ENCODE results near the gene HSPA12A. TPM values are rescaled to one million over a fixed set of nuclear protein-coding genes. Genes with fewer than 3 reads are reported as not detected.

The HSPA12A gene
- total and polyA plus RNA-seq, 2 of the 13 experiments (the other 11 are each of a cell fraction or from before 2014, with no cell fraction given): 6.4 to 13.6 TPM

DNA sequence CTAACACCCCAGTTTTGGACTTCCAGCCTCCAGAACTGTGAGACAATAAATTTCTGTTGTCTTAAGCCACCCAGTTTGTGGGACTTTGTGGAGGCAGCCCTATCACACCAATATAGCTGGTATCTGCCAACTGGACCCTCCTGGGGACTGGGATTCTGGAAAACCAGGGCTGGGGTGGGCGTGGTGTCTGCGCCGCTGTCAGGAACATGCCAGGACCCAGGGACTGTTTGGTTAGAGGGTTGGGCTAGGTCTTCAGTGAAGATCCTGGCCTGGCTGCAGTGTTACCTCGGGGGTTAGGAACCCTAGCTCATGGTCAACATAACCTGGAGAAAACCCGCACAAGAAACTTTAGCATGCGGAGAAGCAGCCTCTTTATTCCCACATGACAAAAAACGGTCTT lies 79.0 kb downstream of the HSPA12A start:
- POLR2A ChIA-PET: no interaction called here
- Histone ChIP-seq H2AFZ (ENCODE audit: low read length) (no peak overlapping the region), H3K27me3 (ENCODE audit: control insufficient read depth in 1 of 2, insufficient read depth in 2 of 2, low read length in 2 of 2) (peaks cover 1 to 2% of the 10 kb centered on the region in 2 experiments; a peak in 1 of 5 replicates), H3K4me2 (ENCODE audit: low read depth, low read length) (no peak overlapping the region), H3K4me1 (ENCODE audit: insufficient read depth, low read length) (peaks cover 51% of the 10 kb centered on the region), H3K36me3 (replicated peaks in 1 of 2; ENCODE audit: control insufficient read depth in 1 of 2, insufficient read depth in 2 of 2, low read length in 2 of 2) (no peaks in the 10 kb centered on the region), H3K9me3 (ENCODE audit: low read length) (peaks cover 5% of the 10 kb centered on the region; the same call in 1 of the 2 replicates), H3K79me2 (ENCODE audit: insufficient read depth, low read length) (no peaks in the 10 kb centered on the region), H3K27ac (ENCODE audit: extremely low read length, insufficient read depth, low read length) (peak overlapping the region; percentile 26), H4K20me1 (ENCODE audit: insufficient read depth, low read length) (no peaks in the 10 kb centered on the region), H3K4me3 (replicated peaks in 1 of 3; ENCODE audit: insufficient read depth in 1 of 3, low read depth in 2 of 3, low read length in 3 of 3) (no peak overlapping the region), H3K9ac (ENCODE audit: insufficient read depth, low read depth, low read length) (no peak overlapping the region)
- no TSS peak for BruUV-seq (replicated peaks)
- TF ChIP-seq MXI1 (IDR thresholded peaks at IDR 0.05; ENCODE audit: borderline replicate concordance, low read depth, low read length): no peak
- TF ChIP-seq CBFB (CRISPR knock-in tag; IDR thresholded peaks at IDR 0.05): no peak
- no peak for TF ChIP-seq ZNF7 (CRISPR knock-in tag; IDR thresholded peaks at IDR 0.05)
- TF ChIP-seq JUNB (CRISPR knock-in tag; IDR thresholded peaks at IDR 0.05; ENCODE audit: borderline replicate concordance): no peak
- TF ChIP-seq MEIS2 (CRISPR knock-in tag; IDR thresholded peaks at IDR 0.05): no peak
- TF ChIP-seq ZNF335 (CRISPR knock-in tag; IDR thresholded peaks at IDR 0.05): no peak
- TF ChIP-seq, protein P1, sequence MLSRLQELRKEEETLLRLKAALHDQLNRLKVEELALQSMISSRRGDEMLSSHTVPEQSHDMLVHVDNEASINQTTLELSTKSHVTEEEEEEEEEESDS (CRISPR knock-in tag; IDR thresholded peaks at IDR 0.05; ENCODE audit: borderline replicate concordance): no peak
- TF ChIP-seq, protein P2, sequence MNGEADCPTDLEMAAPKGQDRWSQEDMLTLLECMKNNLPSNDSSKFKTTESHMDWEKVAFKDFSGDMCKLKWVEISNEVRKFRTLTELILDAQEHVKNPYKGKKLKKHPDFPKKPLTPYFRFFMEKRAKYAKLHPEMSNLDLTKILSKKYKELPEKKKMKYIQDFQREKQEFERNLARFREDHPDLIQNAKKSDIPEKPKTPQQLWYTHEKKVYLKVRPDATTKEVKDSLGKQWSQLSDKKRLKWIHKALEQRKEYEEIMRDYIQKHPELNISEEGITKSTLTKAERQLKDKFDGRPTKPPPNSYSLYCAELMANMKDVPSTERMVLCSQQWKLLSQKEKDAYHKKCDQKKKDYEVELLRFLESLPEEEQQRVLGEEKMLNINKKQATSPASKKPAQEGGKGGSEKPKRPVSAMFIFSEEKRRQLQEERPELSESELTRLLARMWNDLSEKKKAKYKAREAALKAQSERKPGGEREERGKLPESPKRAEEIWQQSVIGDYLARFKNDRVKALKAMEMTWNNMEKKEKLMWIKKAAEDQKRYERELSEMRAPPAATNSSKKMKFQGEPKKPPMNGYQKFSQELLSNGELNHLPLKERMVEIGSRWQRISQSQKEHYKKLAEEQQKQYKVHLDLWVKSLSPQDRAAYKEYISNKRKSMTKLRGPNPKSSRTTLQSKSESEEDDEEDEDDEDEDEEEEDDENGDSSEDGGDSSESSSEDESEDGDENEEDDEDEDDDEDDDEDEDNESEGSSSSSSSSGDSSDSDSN (CRISPR knock-in tag; IDR thresholded peaks at IDR 0.05): no peak
- no peak for TF ChIP-seq MIER3 (CRISPR knock-in tag; IDR thresholded peaks at IDR 0.05; ENCODE audit: borderline replicate concordance)
- no peak for TF ChIP-seq ZNF34 (CRISPR knock-in tag; IDR thresholded peaks at IDR 0.05; ENCODE audit: borderline replicate concordance)
- TF ChIP-seq ZNF570 (CRISPR knock-in tag; IDR thresholded peaks at IDR 0.05; ENCODE audit: borderline replicate concordance): no peak
- TF ChIP-seq, protein P3, sequence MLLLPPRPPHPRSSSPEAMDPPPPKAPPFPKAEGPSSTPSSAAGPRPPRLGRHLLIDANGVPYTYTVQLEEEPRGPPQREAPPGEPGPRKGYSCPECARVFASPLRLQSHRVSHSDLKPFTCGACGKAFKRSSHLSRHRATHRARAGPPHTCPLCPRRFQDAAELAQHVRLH (CRISPR knock-in tag; IDR thresholded peaks at IDR 0.05; ENCODE audit: borderline replicate concordance, low read depth): no peak
- DNase-seq (ENCODE audit: low spot score) (no peak), ATAC-seq (no peak), FAIRE-seq (no peak)
- intact Hi-C loops (cut with micrococcal nuclease; ENCODE audit: unreplicated experiment) (no loop called here), in situ Hi-C loops (cut with HindIII; ENCODE audit: extremely low pct_ligation_motif_present, low pct_unique_long_range_greater_than_20kb) (no loop called here)
- CTCF ChIA-PET (ENCODE audit: low intra/inter-chr PET ratio, low total read pairs): no interaction called here
- WGBS (ENCODE audit: low lambda C conversion rate): 93% methylated on average over 4 of the region's 7 CpGs
